ENCODE results near the gene RTP3. TPM values are rescaled to one million over a fixed set of nuclear protein-coding genes. Genes with fewer than 3 reads are reported as not detected.
A peak's percentile ranks its signal among the peaks of the same experiment; 100 is the strongest.

Gene RTP3
- total RNA-seq, 2 donors from 2014 or later = not detected

- Histone ChIP-seq H3K4me1 (peaks cover 35% of the 10 kb centered on the region), H3K27me3 (no peaks in the 10 kb centered on the region), H3K27ac (peak overlapping the region in 1 of 4 donors; percentile 21), H3K4me3 (no peak overlapping the region), H3K9me3 (no peaks in the 10 kb centered on the region), H3K36me3 (replicated peaks in 1 of 2; ENCODE audit: insufficient read depth in 1 of 2, low read depth in 2 of 2) (no peaks in the 10 kb centered on the region)
- 56 to 65% methylated on average over 1 of the region's 1 CpG for WGBS, 2 donors
- intact Hi-C loops (cut with DNase I) = no loop called here
- ATAC-seq (no peak), DNase-seq (no peak)
- no peak for TF ChIP-seq POLR2A (IDR thresholded peaks at IDR 0.05)
- TF ChIP-seq CTCF (IDR thresholded peaks at IDR 0.05) = no peak
These were observed 15.0 kb upstream of the RTP3 start for GRCh38 chr3:46482632-46483350.

GRCh38 chr3:46483825-46484224 is 14.0 kb upstream of the RTP3 start:
- 67 to 71% methylated on average over 2 of the region's 2 CpGs for WGBS, 2 donors
- no peak overlapping the region for H3K4me3 ChIP-seq
- no peaks in the 10 kb centered on the region for H3K36me3 ChIP-seq (replicated peaks in 1 of 2; ENCODE audit: insufficient read depth in 1 of 2, low read depth in 2 of 2)
- no peaks in the 10 kb centered on the region for H3K9me3 ChIP-seq
- intact Hi-C loops (cut with DNase I) = no loop called here
- DNase-seq (no peak), ATAC-seq (no peak)
- TF ChIP-seq POLR2A (IDR thresholded peaks at IDR 0.05) (no peak), CTCF (IDR thresholded peaks at IDR 0.05) (no peak)
- H3K27ac ChIP-seq = peak overlapping the region in 3 of 4 donors; percentile 87 to 90 (median 89)
- H3K27me3 ChIP-seq = no peaks in the 10 kb centered on the region
- H3K4me1 ChIP-seq = peaks cover 38% of the 10 kb centered on the region

- 67 to 77% methylated on average over 1 of the region's 1 CpG for WGBS, 2 donors
These were observed 13.4 kb upstream of the RTP3 start for GRCh38 chr3:46484388-46484787.

GRCh38 chr3:46484911-46485778 is 12.6 kb upstream of the RTP3 start:
- H3K27ac ChIP-seq = peak overlapping the region; percentile 74 to 90 (median 88)
- H3K36me3 ChIP-seq (replicated peaks in 1 of 2; ENCODE audit: insufficient read depth in 1 of 2, low read depth in 2 of 2) = no peaks in the 10 kb centered on the region
- WGBS, 2 donors = 22 to 25% methylated on average over 7 to 10 of the region's 10 CpGs
- H3K4me3 ChIP-seq = no peak overlapping the region
- peaks cover 45% of the 10 kb centered on the region for H3K4me1 ChIP-seq
- no peaks in the 10 kb centered on the region for H3K9me3 ChIP-seq
- TF ChIP-seq POLR2A (IDR thresholded peaks at IDR 0.05) = peak; percentile 65 to 87 (median 85)
- TF ChIP-seq CTCF (IDR thresholded peaks at IDR 0.05) = no peak
- peak; percentile 90 for ATAC-seq
- DNase-seq = peak; percentile 93 to 95 (median 95)
- H3K27me3 ChIP-seq = no peaks in the 10 kb centered on the region
- intact Hi-C loops (cut with DNase I) = no loop called here

More at GRCh38 chr3:46484388-46484787, 13.4 kb upstream of the RTP3 start:
- intact Hi-C loops (cut with DNase I) = no loop called here
- DNase-seq (peak in 2 of 4 donors; percentile 29 to 39), ATAC-seq (peak; percentile 31)
- Histone ChIP-seq H3K36me3 (replicated peaks in 1 of 2; ENCODE audit: insufficient read depth in 1 of 2, low read depth in 2 of 2) (no peaks in the 10 kb centered on the region), H3K4me1 (peaks cover 43% of the 10 kb centered on the region), H3K9me3 (no peaks in the 10 kb centered on the region), H3K27ac (peak overlapping the region; percentile 74 to 90 (median 88)), H3K27me3 (no peaks in the 10 kb centered on the region), H3K4me3 (no peak overlapping the region)
- TF ChIP-seq POLR2A (IDR thresholded peaks at IDR 0.05) = no peak
- TF ChIP-seq CTCF (IDR thresholded peaks at IDR 0.05) = no peak

Measured in body of pancreas (tissue), 4 donors.